Keratinocyte (primary cell): ENCODE data around the gene SZT2. TPM values are rescaled to one million over a fixed set of nuclear protein-coding genes. Genes with fewer than 3 reads are reported as not detected.
"Not testable (repeated sequence)": the region's sequence is repeated elsewhere in the genome, so short reads cannot be mapped to it uniquely, and the experiment has no call there.

Experiments
- DNase-seq: peaks from one replicate; pipeline ENCODE4 v3.0.0-alpha.2; 2011; ENCODE audit warnings: low read depth, missing footprints, low spot score
- FAIRE-seq: peaks from 2 replicates; lab custom pipeline; 2011; peaks lifted over from hg19 to GRCh38; lab: Jason Lieb, UNC
- H2AFZ ChIP-seq: 2 replicates; pipeline ENCODE4 v1.6.0; 2012; ENCODE audit warnings: low read length, control low read depth, inconsistent platforms; ENCODE audit not compliant: control insufficient read depth
- H3K27ac ChIP-seq: 2 replicates; pipeline ENCODE4 v1.5.1; 2011; ENCODE audit warnings: low read length; ENCODE audit not compliant: control insufficient read depth, insufficient read depth
- H3K27me3 ChIP-seq: 3 replicates; pipeline ENCODE4 v1.6.0; 2011; ENCODE audit warnings: low read length; ENCODE audit not compliant: control insufficient read depth, insufficient read depth; ENCODE audit errors: extremely low read depth
- H3K36me3 ChIP-seq, 2 experiments: 2 replicates in 1 of 2; 3 replicates in 1 of 2; pipeline ENCODE4 v1.5.1; 2011; ENCODE audit warnings: low read length in 2 of 2, mild to moderate bottlenecking in 1 of 2; ENCODE audit not compliant: control insufficient read depth in 2 of 2, insufficient read depth in 2 of 2; ENCODE audit errors: extremely low read depth in 1 of 2
- H3K4me1 ChIP-seq: 3 replicates; pipeline ENCODE4 v1.5.1; 2011; ENCODE audit warnings: low read length; ENCODE audit not compliant: control insufficient read depth, insufficient read depth; ENCODE audit errors: extremely low read depth
- H3K4me2 ChIP-seq: 3 replicates; pipeline ENCODE4 v1.6.0; 2011; ENCODE audit warnings: low read depth, low read length; ENCODE audit not compliant: control insufficient read depth, insufficient read depth; ENCODE audit errors: extremely low read depth
- H3K4me3 ChIP-seq, 3 experiments: fragments of 200-600 bp in 1 of 3; sonication (generic) in 1 of 3; 2 replicates in 2 of 3; 3 replicates in 1 of 3; pipeline ENCODE4 v1.5.1; 2011 to 2016; ENCODE audit warnings: low read length in 3 of 3, mild to moderate bottlenecking in 3 of 3, control low read depth in 2 of 3, inconsistent platforms in 1 of 3, low read depth in 1 of 3, mixed read lengths in 1 of 3, mixed run types in 1 of 3, moderate library complexity in 1 of 3; ENCODE audit not compliant: control insufficient read depth in 2 of 3, insufficient read depth in 2 of 3; ENCODE audit errors: extremely low read depth in 1 of 3
- H3K79me2 ChIP-seq: 2 replicates; pipeline ENCODE4 v1.6.0; 2012; ENCODE audit warnings: low read length; ENCODE audit not compliant: control insufficient read depth, insufficient read depth
- H3K9ac ChIP-seq: 3 replicates; pipeline ENCODE4 v1.6.0; 2011; ENCODE audit warnings: low read length; ENCODE audit not compliant: control insufficient read depth, insufficient read depth; ENCODE audit errors: extremely low read depth
- H3K9me1 ChIP-seq: 3 replicates; pipeline ENCODE4 v1.6.0; 2011; ENCODE audit warnings: low read length; ENCODE audit not compliant: control insufficient read depth, insufficient read depth; ENCODE audit errors: extremely low read depth
- H3K9me3 ChIP-seq: 2 replicates; pipeline ENCODE4 v1.5.1; 2012; ENCODE audit warnings: low read depth, low read length; ENCODE audit not compliant: control insufficient read depth
- H4K20me1 ChIP-seq: 3 replicates; pipeline ENCODE4 v1.6.0; 2011; ENCODE audit warnings: low read length; ENCODE audit not compliant: control insufficient read depth, insufficient read depth; ENCODE audit errors: extremely low read depth
- CTCF ChIP-seq, 3 experiments: IDR thresholded peaks in 1 of 3; conservative IDR thresholded peaks in 1 of 3; optimal IDR thresholded peaks in 1 of 3; 2 replicates in 2 of 3; 3 replicates in 1 of 3; pipeline versions ENCODE3 to v1.5.1; 2011; ENCODE audit warnings: low read length in 3 of 3, mild to moderate bottlenecking in 3 of 3, moderate library complexity in 2 of 3, control low read depth in 1 of 3, inconsistent platforms in 1 of 3; ENCODE audit not compliant: insufficient read depth in 2 of 3; ENCODE audit errors: extremely low read depth in 1 of 3
- EZH2 ChIP-seq: IDR thresholded peaks from one replicate; pipeline ENCODE4 v1.6.1; 2012; ENCODE audit warnings: inconsistent platforms, mild to moderate bottlenecking, low read length, moderate library complexity
- dilution Hi-C: fragments of 300-500 bp; cut with MboI; formaldehyde crosslinking; loops from one replicate; pipeline ENCODE4 v1.7.0; 2020; ENCODE audit warnings: low sequenced_read_pairs; ENCODE audit not compliant: extremely low pct_ligation_motif_present
- polyA plus RNA-seq, 5 experiments: library from polyadenylated mRNA; depleted of rRNA in 3 of 5; stranded (reverse) in 3 of 5; stranded (forward) in 1 of 5; unstranded in 1 of 5; fragments of >200 nt; gene quantifications; 1 replicate in 1 of 5; 2 replicates in 3 of 5; 3 replicates in 1 of 5; pipeline versions ENCODE4 v1.2.1 to v1.2.3, GENCODE V29; 2011 to 2012; ENCODE audit warnings: missing spikeins in 2 of 5, low read depth in 1 of 5, low replicate concordance in 1 of 5

The SZT2 gene
- polyA plus RNA-seq, 1 donor (not counting 4 experiments of a cell fraction or from before 2014, with no cell fraction given) = 6.1 TPM

- Histone ChIP-seq H3K4me2 (peak overlapping the region; percentile 76), H3K79me2 (peaks cover 48% of the 10 kb centered on the region), H3K27me3 (no peaks in the 10 kb centered on the region), H3K9me3 (no peaks in the 10 kb centered on the region), H3K9ac (peak overlapping the region; percentile 82), H3K4me1 (peaks cover 62% of the 10 kb centered on the region), H2AFZ (no peak overlapping the region), H3K36me3 (peaks cover 13 to 24% of the 10 kb centered on the region in 2 experiments), H3K27ac (peak overlapping the region; percentile 75), H3K4me3 (peak overlapping the region; percentile 67 to 92 (median 79)), H3K9me1 (no peaks in the 10 kb centered on the region), H4K20me1 (peaks cover 3% of the 10 kb centered on the region)
- dilution Hi-C loops = no loop called here
- TF ChIP-seq EZH2 (no peak), CTCF (optimal IDR thresholded peaks at IDR 0.05 in 1 of 3, IDR thresholded peaks at IDR 0.05 in 1 of 3, conservative IDR thresholded peaks at IDR 0.05 in 1 of 3; ENCODE audit: extremely low read depth in 1 of 3, insufficient read depth in 2 of 3, low read length in 3 of 3) (no peak)
- no peak for DNase-seq
- FAIRE-seq = no peak
These were observed 21.1 kb upstream of the SZT2 start for GRCh38 chr1:43368646-43369020.

- dilution Hi-C loops, DNase-seq, H3K4me2 ChIP-seq: not testable (repeated sequence)
These were observed 19.9 kb upstream of the SZT2 start for GRCh38 chr1:43369779-43370178.

GRCh38 chr1:43370564-43370963 lies 19.1 kb upstream of the SZT2 start:
- H3K4me2 ChIP-seq = no peak overlapping the region
- no peak overlapping the region for H3K4me3 ChIP-seq
- TF ChIP-seq CTCF (optimal IDR thresholded peaks at IDR 0.05 in 1 of 3, IDR thresholded peaks at IDR 0.05 in 1 of 3, conservative IDR thresholded peaks at IDR 0.05 in 1 of 3; ENCODE audit: extremely low read depth in 1 of 3, insufficient read depth in 2 of 3, low read length in 3 of 3) (no peak), EZH2 (no peak)
- no peaks in the 10 kb centered on the region for H4K20me1 ChIP-seq
- no peak for FAIRE-seq
- DNase-seq = no peak
- no peaks in the 10 kb centered on the region for H3K9me3 ChIP-seq
- H3K36me3 ChIP-seq = peaks cover 1 to 6% of the 10 kb centered on the region in 2 experiments
- H3K4me1 ChIP-seq = peaks cover 62% of the 10 kb centered on the region
- H3K9ac ChIP-seq = no peak overlapping the region
- H3K27me3 ChIP-seq = no peaks in the 10 kb centered on the region
- no peak overlapping the region for H3K27ac ChIP-seq
- no peak overlapping the region for H2AFZ ChIP-seq
- H3K9me1 ChIP-seq = no peaks in the 10 kb centered on the region
- dilution Hi-C loops = no loop called here
- peaks cover 28% of the 10 kb centered on the region for H3K79me2 ChIP-seq

More at GRCh38 chr1:43369779-43370178, 19.9 kb upstream of the SZT2 start:
- Histone ChIP-seq H3K36me3 (peaks cover 8 to 13% of the 10 kb centered on the region in 2 experiments), H3K4me1 (peaks cover 69% of the 10 kb centered on the region), H3K79me2 (peaks cover 36% of the 10 kb centered on the region)
- not testable (repeated sequence) for H3K27ac ChIP-seq, FAIRE-seq, H3K27me3 ChIP-seq, H3K9me3 ChIP-seq, H3K4me3 ChIP-seq, H2AFZ ChIP-seq, H4K20me1 ChIP-seq, H3K9me1 ChIP-seq, H3K9ac ChIP-seq
